LHCN-M2 (cell line): ENCODE results near the gene STAMBP. TPM values are rescaled to one million over a fixed set of nuclear protein-coding genes. Genes with fewer than 3 reads are reported as not detected.
"Not testable (repeated sequence)": the region's sequence is repeated elsewhere in the genome, so short reads cannot be mapped to it uniquely, and the experiment has no call there.

Experiments used
- DNase-seq: peaks from one replicate; pipeline ENCODE4 v3.0.0-alpha.2; 2012; ENCODE audit warnings: low read depth
- polyA plus RNA-seq: library from polyadenylated mRNA; unstranded; fragments of >200 nt; gene quantifications from one replicate; pipeline ENCODE4 v1.2.1, GENCODE V29; 2012; ENCODE audit warnings: missing spikeins
- total RNA-seq: library from RNA; depleted of rRNA; stranded (reverse); fragments of >200 nt; gene quantifications from 2 replicates; pipeline ENCODE4 v1.2.3, GENCODE V29; 2014; rRNA removed

STAMBP gene
- 1,102 and 1,126 TPM in 2 replicates for total RNA-seq
- 460 TPM for polyA plus RNA-seq

- DNase-seq = peak; percentile 94
Observed at GRCh38 chr2:73828818-73829570, at the start of gene STAMBP. Gene STAMBP, plus strand, starts transcription at chr2:73828961. Its CDS starts 1,896 bp downstream, at chr2:73830857.

DNA sequence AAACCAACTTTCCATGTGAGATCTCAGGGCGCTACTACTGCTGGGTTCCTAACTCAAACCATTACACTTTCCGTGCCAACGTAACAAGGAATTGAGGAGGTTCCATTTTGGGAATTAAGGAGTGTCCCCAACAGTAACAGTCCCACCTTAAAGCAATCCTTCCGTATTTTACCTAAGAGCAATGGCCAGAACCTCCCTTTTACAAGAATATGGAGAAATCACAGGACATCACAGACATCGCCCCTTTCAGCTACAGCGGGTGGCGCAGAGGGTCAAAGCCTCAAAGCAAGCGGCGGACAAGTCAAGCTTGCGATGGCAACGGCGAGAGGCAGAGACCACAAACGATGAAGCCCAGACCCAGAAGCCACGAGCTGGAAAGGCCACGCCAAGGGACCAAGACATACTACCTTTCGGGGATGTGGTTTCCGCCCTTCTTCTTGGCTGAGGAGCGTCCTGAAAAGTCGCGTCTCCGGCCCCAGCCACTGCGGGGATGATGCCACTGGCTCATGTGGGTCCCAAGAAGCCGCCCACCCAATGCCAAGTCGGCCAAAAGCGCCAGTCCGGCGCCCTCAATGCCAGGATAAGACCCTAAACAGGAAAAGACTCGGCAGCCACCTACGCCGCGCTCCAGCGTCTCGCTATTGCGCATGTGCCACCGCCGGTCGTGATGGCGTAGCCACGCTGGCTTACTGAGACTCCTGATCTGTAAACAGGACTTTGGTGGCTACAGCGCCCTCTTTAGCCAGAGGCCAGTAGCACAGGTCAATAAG, 49.1 kb upstream of the STAMBP start, which contains the start of gene DUSP11:
Gene DUSP11 (minus strand): TSS at position 637 of the 770 bp plus-strand sequence. CDS start 129 bp downstream, at position 508.
- peak; percentile 93 for DNase-seq

GRCh38 chr2:73780237-73780582, 48.6 kb upstream of the STAMBP start:
- DNase-seq = no peak

- peak; percentile 41 for DNase-seq
Observed at GRCh38 chr2:73783402-73783801, 45.4 kb upstream of the STAMBP start.

GRCh38 chr2:73783883-73784282, 44.9 kb upstream of the STAMBP start, which contains the start of gene C2orf78:
Gene C2orf78, plus strand, starts transcription at chr2:73784183. Its CDS starts 127 bp downstream, at chr2:73784310.
- DNase-seq = not testable (repeated sequence)

DNA sequence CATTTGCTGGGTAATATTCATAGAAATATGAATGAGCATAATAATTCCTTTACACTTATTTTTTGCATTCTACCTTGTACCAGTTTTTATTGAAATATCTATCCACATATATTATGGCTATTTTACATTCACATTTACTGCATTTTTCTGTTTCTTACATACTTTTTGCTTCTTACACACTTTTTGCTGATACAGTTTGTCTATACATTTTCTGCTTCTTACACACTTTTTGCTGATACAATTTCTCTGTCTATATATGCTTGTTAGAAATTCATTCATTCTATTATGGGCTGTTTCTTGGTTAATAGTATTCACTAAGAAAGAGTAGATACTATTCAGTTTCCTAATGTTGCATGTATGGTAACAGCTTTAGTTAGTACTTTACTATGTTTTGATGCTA, 16.9 kb upstream of the STAMBP start:
- DNase-seq = no peak

- no peak for DNase-seq
Observed at GRCh38 chr2:73812635-73813034, 16.1 kb upstream of the STAMBP start.

- DNase-seq = no peak
Observed at GRCh38 chr2:73818296-73818695, 10.5 kb upstream of the STAMBP start.

DNA sequence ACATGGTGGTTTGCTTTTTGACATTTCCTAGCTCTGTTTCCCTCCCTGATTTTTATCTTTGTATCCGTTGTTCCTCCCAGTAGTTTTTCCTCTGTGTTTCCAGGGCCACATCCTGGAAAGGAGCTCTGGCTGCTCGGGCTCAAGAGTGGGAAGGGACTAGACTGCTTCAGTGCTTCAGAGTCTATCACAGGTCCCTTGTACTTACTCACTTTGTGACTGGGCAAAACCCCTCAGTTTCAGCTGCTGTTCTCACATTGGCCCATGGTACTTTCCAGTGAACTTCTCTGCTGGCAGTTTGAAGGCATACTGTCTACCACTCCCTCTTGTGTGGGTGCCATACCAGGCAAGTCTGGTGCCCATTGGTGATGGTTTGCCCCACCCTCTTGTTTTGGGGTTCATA, 7.5 kb upstream of the STAMBP start:
- DNase-seq = no peak

DNA sequence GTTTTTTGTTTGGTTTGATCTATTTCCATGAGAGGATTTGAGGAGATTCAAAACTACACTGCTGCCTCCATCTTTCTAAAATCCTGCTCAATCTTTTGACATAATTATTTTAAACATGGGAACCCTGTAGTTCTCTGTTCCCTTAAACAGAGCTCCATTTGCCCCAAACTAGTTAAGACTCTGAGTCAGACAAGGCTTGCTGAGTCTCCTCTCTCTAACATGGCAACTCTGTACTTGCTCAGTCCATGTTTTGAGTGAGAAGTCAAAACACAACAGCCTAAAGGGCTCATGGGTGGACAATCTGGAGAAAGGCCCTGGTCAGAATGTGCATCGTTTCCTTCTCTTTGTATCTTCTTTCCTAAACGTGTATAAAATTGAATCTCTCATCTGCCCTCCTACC, 7.1 kb upstream of the STAMBP start:
- DNase-seq = no peak

GRCh38 chr2:73822276-73822675, 6.5 kb upstream of the STAMBP start:
- DNase-seq = no peak

GRCh38 chr2:73822991-73823390, 5.8 kb upstream of the STAMBP start:
- no peak for DNase-seq

- DNase-seq = no peak
Observed at GRCh38 chr2:73823416-73823815, 5.3 kb upstream of the STAMBP start.

DNA sequence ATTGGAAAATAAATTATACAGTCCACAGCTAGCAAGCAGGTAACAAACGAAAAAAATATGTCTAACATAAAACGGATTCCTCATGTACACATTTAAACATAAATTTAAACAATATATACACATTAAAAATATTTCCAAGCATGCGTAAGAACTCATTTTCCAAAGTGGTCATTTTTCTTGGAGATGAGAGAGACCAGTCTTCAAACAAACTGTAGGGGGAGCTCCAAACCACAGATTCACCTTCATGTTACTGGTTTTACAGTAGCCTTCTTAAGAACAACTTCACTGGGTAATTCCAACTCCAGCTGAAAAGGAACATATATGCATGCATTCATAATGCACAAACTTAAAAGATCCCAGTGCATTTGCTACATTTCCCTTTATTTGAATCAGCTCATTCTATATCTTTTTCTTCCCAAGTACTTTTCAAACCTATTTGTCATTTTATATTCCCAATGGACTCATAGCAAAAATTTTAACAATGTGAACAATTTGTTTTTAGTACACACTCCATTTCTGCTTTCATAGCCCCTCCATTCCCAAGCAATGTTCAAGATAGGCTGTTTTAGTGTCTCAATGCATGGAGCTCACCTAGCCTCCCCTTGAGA, 4.7 kb upstream of the STAMBP start:
- DNase-seq = peak; percentile 77

GRCh38 chr2:73825408-73825807, 3.4 kb upstream of the STAMBP start:
- peak; percentile 49 for DNase-seq

- DNase-seq = peak; percentile 49
Observed at GRCh38 chr2:73827018-73827417, 1.7 kb upstream of the STAMBP start.

GRCh38 chr2:73827660-73828388, 937 bp upstream of the STAMBP start:
- DNase-seq = no peak

GRCh38 chr2:73828389-73828817, 358 bp upstream of the STAMBP start:
- no peak for DNase-seq

DNA sequence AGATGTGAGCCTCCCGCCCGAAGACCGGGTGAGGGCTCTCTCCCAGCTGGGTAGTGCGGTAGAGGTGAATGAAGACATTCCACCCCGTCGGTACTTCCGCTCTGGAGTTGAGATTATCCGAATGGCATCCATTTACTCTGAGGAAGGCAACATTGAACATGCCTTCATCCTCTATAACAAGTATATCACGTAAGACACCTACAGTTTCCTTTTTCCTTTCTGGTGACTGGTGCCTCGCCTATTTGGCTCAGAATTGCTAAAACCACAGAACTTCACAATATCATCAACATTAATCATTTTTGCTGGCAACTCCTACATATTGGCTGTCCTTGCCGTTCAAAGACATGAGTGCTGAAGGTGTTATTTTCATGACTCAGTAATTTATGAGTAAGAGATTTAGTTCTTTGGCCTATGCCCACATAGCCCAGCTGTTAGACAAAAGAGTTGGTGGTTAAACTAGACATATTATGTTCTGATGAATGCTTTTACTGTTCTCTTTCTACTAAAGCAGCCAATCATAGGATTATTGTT, 2.2 kb downstream of the STAMBP start:
- DNase-seq = peak; percentile 95

- peak; percentile 77 for DNase-seq
Observed at GRCh38 chr2:73832930-73833329, 4.2 kb downstream of the STAMBP start.
